ENCODE data around the gene ANKS1B.

GRCh38 chr12:98893675-98894411 is 1090.9 kb downstream of the ANKS1B start:
- TF ChIP-seq, protein P1, sequence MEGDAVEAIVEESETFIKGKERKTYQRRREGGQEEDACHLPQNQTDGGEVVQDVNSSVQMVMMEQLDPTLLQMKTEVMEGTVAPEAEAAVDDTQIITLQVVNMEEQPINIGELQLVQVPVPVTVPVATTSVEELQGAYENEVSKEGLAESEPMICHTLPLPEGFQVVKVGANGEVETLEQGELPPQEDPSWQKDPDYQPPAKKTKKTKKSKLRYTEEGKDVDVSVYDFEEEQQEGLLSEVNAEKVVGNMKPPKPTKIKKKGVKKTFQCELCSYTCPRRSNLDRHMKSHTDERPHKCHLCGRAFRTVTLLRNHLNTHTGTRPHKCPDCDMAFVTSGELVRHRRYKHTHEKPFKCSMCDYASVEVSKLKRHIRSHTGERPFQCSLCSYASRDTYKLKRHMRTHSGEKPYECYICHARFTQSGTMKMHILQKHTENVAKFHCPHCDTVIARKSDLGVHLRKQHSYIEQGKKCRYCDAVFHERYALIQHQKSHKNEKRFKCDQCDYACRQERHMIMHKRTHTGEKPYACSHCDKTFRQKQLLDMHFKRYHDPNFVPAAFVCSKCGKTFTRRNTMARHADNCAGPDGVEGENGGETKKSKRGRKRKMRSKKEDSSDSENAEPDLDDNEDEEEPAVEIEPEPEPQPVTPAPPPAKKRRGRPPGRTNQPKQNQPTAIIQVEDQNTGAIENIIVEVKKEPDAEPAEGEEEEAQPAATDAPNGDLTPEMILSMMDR (IDR thresholded peaks at IDR 0.05 in 2 of 3, conservative IDR thresholded peaks at IDR 0.05 in 1 of 3; ENCODE audit: borderline replicate concordance in 1 of 3, insufficient read depth in 1 of 3, low read depth in 2 of 3, low read length in 2 of 3) = no peak
- TF ChIP-seq POLR2AphosphoS5 (IDR thresholded peaks at IDR 0.05; ENCODE audit: low read depth, low read length) (no peak), POLR2A (IDR thresholded peaks at IDR 0.05; ENCODE audit: borderline replicate concordance, extremely low read depth, insufficient read depth, insufficient read length) (no peak), EZH2 (IDR thresholded peaks at IDR 0.05) (no peak), JUND (IDR thresholded peaks at IDR 0.05) (no peak)

All from HCT116 (cell line).